Osteoblast (primary cell): Measurements from ENCODE around the gene PPP1R3F. TPM values are rescaled to one million over a fixed set of nuclear protein-coding genes. Genes with fewer than 3 reads are reported as not detected.

ENCODE experiments used
- DNase-seq: peaks from one replicate; pipeline ENCODE4 v3.0.0; 2011; ENCODE audit warnings: low spot score, mixed read lengths; ENCODE audit not compliant: insufficient read length; ENCODE audit errors: missing footprints
- H2AFZ ChIP-seq: 2 replicates; pipeline ENCODE4 v1.6.0; 2011; ENCODE audit warnings: mild to moderate bottlenecking, low read length
- H3K27ac ChIP-seq: 2 replicates; pipeline ENCODE4 v1.5.1; 2011; ENCODE audit warnings: mild to moderate bottlenecking, low read depth, low read length, moderate library complexity
- H3K27me3 ChIP-seq: 2 replicates; pipeline ENCODE4 v1.6.0; 2012; ENCODE audit warnings: mild to moderate bottlenecking, control low read depth, inconsistent platforms, low read length, moderate library complexity; ENCODE audit not compliant: insufficient read depth
- H3K36me3 ChIP-seq: 2 replicates; pipeline ENCODE4 v1.5.1; 2011; ENCODE audit warnings: mild to moderate bottlenecking, low read length, control low read depth, moderate library complexity; ENCODE audit not compliant: insufficient read depth
- H3K4me1 ChIP-seq: 2 replicates; pipeline ENCODE4 v1.5.1; 2011; ENCODE audit warnings: mild to moderate bottlenecking, low read length, control low read depth, moderate library complexity; ENCODE audit not compliant: insufficient read depth
- H3K4me2 ChIP-seq: 2 replicates; pipeline ENCODE4 v1.6.0; 2011; ENCODE audit warnings: mild to moderate bottlenecking, low read length; ENCODE audit not compliant: insufficient read depth
- H3K4me3 ChIP-seq: fragments of 200-600 bp; sonication (generic); 3 replicates; pipeline ENCODE4 v1.5.1; 2012; ENCODE audit warnings: mild to moderate bottlenecking, low read length, inconsistent platforms; ENCODE audit not compliant: insufficient read depth
- H3K79me2 ChIP-seq: 2 replicates; pipeline ENCODE4 v1.6.0; 2012; ENCODE audit warnings: mild to moderate bottlenecking, low read length, control low read depth, inconsistent platforms; ENCODE audit not compliant: insufficient read depth
- H3K9me3 ChIP-seq: 2 replicates; pipeline ENCODE4 v1.5.1; 2011; ENCODE audit warnings: low read depth, low read length, control low read depth
- H4K20me1 ChIP-seq: 2 replicates; pipeline ENCODE4 v1.6.0; 2012; ENCODE audit warnings: mild to moderate bottlenecking, low read length, control low read depth; ENCODE audit not compliant: insufficient read depth
- total RNA-seq: library from RNA; depleted of rRNA; stranded (reverse); fragments of >200 nt; gene quantifications from 2 replicates; pipeline ENCODE4 v1.2.3, GENCODE V29; 2012
- TF ChIP-seq, protein P1 (sequence below): IDR thresholded peaks from 2 replicates; pipeline ENCODE4 v1.5.1; 2011; ENCODE audit warnings: mild to moderate bottlenecking, low read depth, low read length, moderate library complexity; ENCODE audit errors: extremely low read depth

Gene PPP1R3F
- total RNA-seq, 1 donor: 4.0 TPM

- no peaks in the 10 kb centered on the region for H3K36me3 ChIP-seq
- H2AFZ ChIP-seq: peak overlapping the region; percentile 89
- peak overlapping the region; percentile 93 for H3K27ac ChIP-seq
- peaks cover 6% of the 10 kb centered on the region for H4K20me1 ChIP-seq
- H3K4me2 ChIP-seq: peak overlapping the region; percentile 90
- no peaks in the 10 kb centered on the region for H3K4me1 ChIP-seq
- no peaks in the 10 kb centered on the region for H3K27me3 ChIP-seq
- DNase-seq: peak; percentile 98
- TF ChIP-seq, protein P1, sequence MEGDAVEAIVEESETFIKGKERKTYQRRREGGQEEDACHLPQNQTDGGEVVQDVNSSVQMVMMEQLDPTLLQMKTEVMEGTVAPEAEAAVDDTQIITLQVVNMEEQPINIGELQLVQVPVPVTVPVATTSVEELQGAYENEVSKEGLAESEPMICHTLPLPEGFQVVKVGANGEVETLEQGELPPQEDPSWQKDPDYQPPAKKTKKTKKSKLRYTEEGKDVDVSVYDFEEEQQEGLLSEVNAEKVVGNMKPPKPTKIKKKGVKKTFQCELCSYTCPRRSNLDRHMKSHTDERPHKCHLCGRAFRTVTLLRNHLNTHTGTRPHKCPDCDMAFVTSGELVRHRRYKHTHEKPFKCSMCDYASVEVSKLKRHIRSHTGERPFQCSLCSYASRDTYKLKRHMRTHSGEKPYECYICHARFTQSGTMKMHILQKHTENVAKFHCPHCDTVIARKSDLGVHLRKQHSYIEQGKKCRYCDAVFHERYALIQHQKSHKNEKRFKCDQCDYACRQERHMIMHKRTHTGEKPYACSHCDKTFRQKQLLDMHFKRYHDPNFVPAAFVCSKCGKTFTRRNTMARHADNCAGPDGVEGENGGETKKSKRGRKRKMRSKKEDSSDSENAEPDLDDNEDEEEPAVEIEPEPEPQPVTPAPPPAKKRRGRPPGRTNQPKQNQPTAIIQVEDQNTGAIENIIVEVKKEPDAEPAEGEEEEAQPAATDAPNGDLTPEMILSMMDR: no peak
- peaks cover 31% of the 10 kb centered on the region for H3K79me2 ChIP-seq
- H3K9me3 ChIP-seq: no peaks in the 10 kb centered on the region
- H3K4me3 ChIP-seq: peak overlapping the region; percentile 73
These were observed 405 bp upstream of the PPP1R3F start for GRCh38 chrX:49269010-49269766.

GRCh38 chrX:49270249-49270921 lies 792 bp downstream of the PPP1R3F start:
- Histone ChIP-seq H3K27me3 (no peaks in the 10 kb centered on the region), H2AFZ (no peak overlapping the region), H3K36me3 (no peaks in the 10 kb centered on the region), H3K4me2 (peak overlapping the region; percentile 66), H4K20me1 (peaks cover 6% of the 10 kb centered on the region), H3K27ac (peak overlapping the region; percentile 93), H3K9me3 (no peaks in the 10 kb centered on the region), H3K4me1 (no peaks in the 10 kb centered on the region), H3K79me2 (peaks cover 31% of the 10 kb centered on the region), H3K4me3 (peak overlapping the region; percentile 73)
- peak; percentile 85 for DNase-seq
- TF ChIP-seq, protein P1: no peak

- Histone ChIP-seq H4K20me1 (peaks cover 6% of the 10 kb centered on the region), H3K27ac (no peak overlapping the region), H3K79me2 (peaks cover 31% of the 10 kb centered on the region), H3K4me3 (no peak overlapping the region), H3K27me3 (no peaks in the 10 kb centered on the region), H2AFZ (no peak overlapping the region), H3K36me3 (no peaks in the 10 kb centered on the region), H3K4me1 (no peaks in the 10 kb centered on the region), H3K4me2 (peak overlapping the region; percentile 66), H3K9me3 (no peaks in the 10 kb centered on the region)
- TF ChIP-seq, protein P1: no peak
- peak; percentile 25 for DNase-seq
These were observed 1.7 kb downstream of the PPP1R3F start for GRCh38 chrX:49271341-49271740.

DNA sequence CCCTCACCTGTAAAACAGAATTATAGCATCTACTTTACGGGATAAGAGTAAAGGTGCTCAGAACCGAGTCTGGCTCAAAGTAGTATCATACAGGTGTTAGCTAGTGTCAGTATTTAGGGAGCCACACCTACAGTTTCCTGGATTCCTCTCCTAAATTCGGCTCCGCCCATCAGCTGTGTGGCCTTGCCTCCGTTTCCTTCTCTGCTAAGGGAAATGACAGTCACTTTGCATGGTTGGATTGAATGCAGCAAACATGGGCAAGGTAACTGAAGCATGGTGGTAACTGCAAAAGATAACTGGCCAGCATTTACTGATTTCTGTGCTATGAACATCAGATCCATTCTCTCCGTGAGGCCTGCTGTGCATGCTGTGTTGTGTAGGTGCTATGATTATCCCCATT lies 2.8 kb downstream of the PPP1R3F start:
- TF ChIP-seq, protein P1: no peak
- DNase-seq: no peak

More for the DNA sequence above, 2.8 kb downstream of the PPP1R3F start:
- Histone ChIP-seq H2AFZ (no peak overlapping the region), H3K4me3 (no peak overlapping the region), H4K20me1 (peaks cover 6% of the 10 kb centered on the region), H3K27ac (no peak overlapping the region), H3K36me3 (no peaks in the 10 kb centered on the region), H3K4me1 (no peaks in the 10 kb centered on the region), H3K4me2 (no peak overlapping the region), H3K79me2 (peaks cover 31% of the 10 kb centered on the region), H3K9me3 (no peaks in the 10 kb centered on the region), H3K27me3 (no peaks in the 10 kb centered on the region)
